Measurements from ENCODE around the gene PYGB. TPM values are rescaled to one million over a fixed set of nuclear protein-coding genes. Genes with fewer than 3 reads are reported as not detected.

PYGB gene
- total RNA-seq, result 273 and 475 TPM in 2 replicates

GRCh38 chr20:25247956-25248785 lies at the start of gene PYGB:
Gene PYGB, plus strand, starts transcription at chr20:25248085. Its CDS starts 94 bp downstream, at chr20:25248179.

Other genes starting within 250 kb of the PYGB start
- gene ACSS1, start 189.9 kb upstream of the PYGB start, total RNA-seq, result 3.4 and 3.9 TPM in 2 replicates
- gene VSX1, start 165.9 kb upstream of the PYGB start, total RNA-seq, result not detected in 2 replicates
- gene ENTPD6, start 52.4 kb upstream of the PYGB start, total RNA-seq, result 73.9 and 80.0 TPM in 2 replicates
- 18.0 and 18.9 TPM in 2 replicates for gene ABHD12, start 142.8 kb downstream of the PYGB start, total RNA-seq
- 7.1 and 21.3 TPM in 2 replicates for gene GINS1, start 159.6 kb downstream of the PYGB start, total RNA-seq